ENCODE measurements around the gene COQ8B. TPM values are rescaled to one million over a fixed set of nuclear protein-coding genes. Genes with fewer than 3 reads are reported as not detected.

COQ8B gene
- total and polyA plus RNA-seq, 10 donors: 18.4 to 40.2 (median 32.6) TPM

DNA sequence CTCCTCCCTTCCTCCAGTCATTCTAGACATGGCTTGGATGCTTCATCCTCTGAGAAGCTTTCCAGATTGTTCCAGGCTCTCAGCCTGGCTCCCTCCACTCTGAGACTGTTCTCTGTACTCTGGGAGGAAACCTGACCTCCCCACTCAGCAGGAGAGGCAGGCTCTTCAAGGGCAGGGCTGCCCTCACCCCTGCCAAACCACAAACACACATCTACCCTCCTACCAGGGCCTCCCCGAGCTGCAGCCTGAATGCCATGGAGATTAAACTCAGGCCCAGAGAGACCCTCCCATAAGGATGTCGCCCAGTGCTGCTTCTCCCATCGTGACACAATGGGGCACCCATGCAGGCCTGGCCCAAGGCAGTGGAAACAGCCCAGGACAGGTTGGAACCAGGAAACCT is 42.4 kb downstream of the COQ8B start:
- peaks cover 0 to 7% (median 4%) of the 10 kb centered on the region in 8 donors for H3K9me3 ChIP-seq
- H3K4me1 ChIP-seq: no peaks in the 10 kb centered on the region
- no peak overlapping the region for H3K4me3 ChIP-seq
- peaks cover 0 to 98% (median 52%) of the 10 kb centered on the region in 6 donors for H3K36me3 ChIP-seq
- no peaks in the 10 kb centered on the region for H3K27me3 ChIP-seq (replicated peaks in 1 of 7)
- DNase-seq: peak; percentile 32
- WGBS, 5 donors: 69 to 74% (median 71%) methylated on average over 2 to 3 of the region's 3 CpGs; no CpG with 5 or more reads in 1 of the 5 donors
- no peak overlapping the region for H3K27ac ChIP-seq
- intact Hi-C loops (cut with DNase I; ENCODE audit: low total_unique reads): no loop called here
- TF ChIP-seq, protein P1, sequence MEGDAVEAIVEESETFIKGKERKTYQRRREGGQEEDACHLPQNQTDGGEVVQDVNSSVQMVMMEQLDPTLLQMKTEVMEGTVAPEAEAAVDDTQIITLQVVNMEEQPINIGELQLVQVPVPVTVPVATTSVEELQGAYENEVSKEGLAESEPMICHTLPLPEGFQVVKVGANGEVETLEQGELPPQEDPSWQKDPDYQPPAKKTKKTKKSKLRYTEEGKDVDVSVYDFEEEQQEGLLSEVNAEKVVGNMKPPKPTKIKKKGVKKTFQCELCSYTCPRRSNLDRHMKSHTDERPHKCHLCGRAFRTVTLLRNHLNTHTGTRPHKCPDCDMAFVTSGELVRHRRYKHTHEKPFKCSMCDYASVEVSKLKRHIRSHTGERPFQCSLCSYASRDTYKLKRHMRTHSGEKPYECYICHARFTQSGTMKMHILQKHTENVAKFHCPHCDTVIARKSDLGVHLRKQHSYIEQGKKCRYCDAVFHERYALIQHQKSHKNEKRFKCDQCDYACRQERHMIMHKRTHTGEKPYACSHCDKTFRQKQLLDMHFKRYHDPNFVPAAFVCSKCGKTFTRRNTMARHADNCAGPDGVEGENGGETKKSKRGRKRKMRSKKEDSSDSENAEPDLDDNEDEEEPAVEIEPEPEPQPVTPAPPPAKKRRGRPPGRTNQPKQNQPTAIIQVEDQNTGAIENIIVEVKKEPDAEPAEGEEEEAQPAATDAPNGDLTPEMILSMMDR (IDR thresholded peaks at IDR 0.05 in 8 of 11, conservative IDR thresholded peaks at IDR 0.05 in 3 of 11): no peak
- no peak for TF ChIP-seq POLR2AphosphoS5 (IDR thresholded peaks at IDR 0.05)
- no peak for TF ChIP-seq POLR2A (IDR thresholded peaks at IDR 0.05)

DNA sequence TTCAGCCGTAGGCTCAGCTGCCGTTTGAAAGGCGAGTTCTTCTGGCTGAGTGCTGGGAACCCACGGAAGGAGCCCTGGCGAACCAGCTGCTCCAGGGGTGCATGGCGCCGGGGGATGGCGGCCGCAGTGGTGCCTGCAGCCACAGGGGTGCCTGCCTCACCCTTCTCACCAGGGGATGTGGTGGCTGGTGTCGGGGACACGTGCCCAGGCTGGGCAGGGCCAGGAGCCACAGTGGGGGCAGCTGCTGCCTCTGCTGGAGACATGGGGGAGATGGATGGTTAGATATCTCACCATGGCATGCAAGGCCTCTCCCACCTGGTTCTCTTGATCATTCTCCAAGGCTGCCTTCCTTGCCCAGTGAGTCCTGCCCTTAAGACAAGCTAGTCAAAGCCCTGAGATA is 43.3 kb downstream of the COQ8B start:
- Histone ChIP-seq H3K4me3 (no peak overlapping the region), H3K4me1 (no peaks in the 10 kb centered on the region), H3K27ac (no peak overlapping the region), H3K36me3 (peaks cover 0 to 98% (median 55%) of the 10 kb centered on the region in 6 donors), H3K9me3 (peaks cover 0 to 14% (median 9%) of the 10 kb centered on the region in 8 donors), H3K27me3 (replicated peaks in 1 of 7) (no peaks in the 10 kb centered on the region)
- WGBS, 5 donors: 88 to 97% (median 93%) methylated on average over 3 to 11 of the region's 11 CpGs
- TF ChIP-seq, protein P1 (IDR thresholded peaks at IDR 0.05 in 8 of 11, conservative IDR thresholded peaks at IDR 0.05 in 3 of 11): no peak
- TF ChIP-seq POLR2A (IDR thresholded peaks at IDR 0.05) (no peak), POLR2AphosphoS5 (IDR thresholded peaks at IDR 0.05) (peak in 1 of 3 donors; percentile 34)
- DNase-seq: peak; percentile 57
- intact Hi-C loops (cut with DNase I; ENCODE audit: low total_unique reads): no loop called here

GRCh38 chr19:40672573-40673299 is 44.0 kb downstream of the COQ8B start:
- Histone ChIP-seq H3K9me3 (peaks cover 0 to 14% (median 9%) of the 10 kb centered on the region in 8 donors), H3K27ac (no peak overlapping the region), H3K27me3 (replicated peaks in 1 of 7) (no peaks in the 10 kb centered on the region), H3K4me1 (no peaks in the 10 kb centered on the region), H3K4me3 (no peak overlapping the region), H3K36me3 (peaks cover 0 to 98% (median 52%) of the 10 kb centered on the region in 6 donors)
- WGBS, 5 donors: 92 to 94% (median 93%) methylated on average over 7 of the region's 7 CpGs
- intact Hi-C loops (cut with DNase I; ENCODE audit: low total_unique reads): no loop called here
- DNase-seq: no peak
- TF ChIP-seq, protein P1 (IDR thresholded peaks at IDR 0.05 in 8 of 11, conservative IDR thresholded peaks at IDR 0.05 in 3 of 11): no peak
- no peak for TF ChIP-seq POLR2AphosphoS5 (IDR thresholded peaks at IDR 0.05)

- Histone ChIP-seq H3K9me3 (peaks cover 0 to 14% (median 9%) of the 10 kb centered on the region in 8 donors), H3K4me1 (no peaks in the 10 kb centered on the region), H3K4me3 (no peak overlapping the region), H3K27ac (no peak overlapping the region), H3K27me3 (replicated peaks in 1 of 7) (no peaks in the 10 kb centered on the region), H3K36me3 (peaks cover 0 to 98% (median 48%) of the 10 kb centered on the region in 6 donors)
- TF ChIP-seq, protein P1 (IDR thresholded peaks at IDR 0.05 in 8 of 11, conservative IDR thresholded peaks at IDR 0.05 in 3 of 11): no peak
- TF ChIP-seq POLR2A (IDR thresholded peaks at IDR 0.05) (no peak), POLR2AphosphoS5 (IDR thresholded peaks at IDR 0.05) (no peak)
- 85 to 98% (median 89%) methylated on average over 2 of the region's 2 CpGs for WGBS, 5 donors
- DNase-seq: peak; percentile 15
- intact Hi-C loops (cut with DNase I; ENCODE audit: low total_unique reads): no loop called here
Observed at GRCh38 chr19:40672038-40672437, 44.6 kb downstream of the COQ8B start.
